K562 (cell line): ENCODE measurements around the gene ARPP21. TPM values are rescaled to one million over a fixed set of nuclear protein-coding genes. Genes with fewer than 3 reads are reported as not detected.

ENCODE experiments used
- ATAC-seq: fragments of 200-7000 bp; cut with Tn5 transposase; 3 replicates; pipeline ENCODE4 v1.9.1; 2020; ENCODE audit warnings: moderate library complexity
- BruUV-seq: library from RNA; stranded (reverse); fragments of 400-500 nt; replicated peaks from 2 replicates; lab custom pipeline; 2021; lab: Mats Ljungman, UMichigan
- CTCF ChIA-PET: fragments of 300-600 bp; formaldehyde crosslinking; extraction: SDS; loops from one replicate; lab custom pipeline; 2021; ENCODE audit warnings: low intra/inter-chr PET ratio; lab: Yijun Ruan, JAX
- POLR2A ChIA-PET: fragments of 300-600, 350-650 bp; sonication (Branson Sonifier 250); formaldehyde crosslinking; extraction: SDS; loops from one replicate; lab custom pipeline; 2021; ENCODE audit warnings: antibody characterized with exemption, inconsistent platforms; lab: Yijun Ruan, JAX
- DNase-seq, 4 experiments: peaks; one replicate each; pipeline versions ENCODE4 v3.0.0 to v3.0.0-alpha.2; 2011 to 2018; ENCODE audit warnings: low spot score in 3 of 4, mixed read lengths in 3 of 4; ENCODE audit errors: extremely low read depth in 1 of 4
- FAIRE-seq: peaks from 2 replicates; lab custom pipeline; 2011; peaks lifted over from hg19 to GRCh38; lab: Jason Lieb, UNC
- H2AFZ ChIP-seq: 2 replicates; pipeline ENCODE4 v1.6.0; 2011; ENCODE audit warnings: low read depth, low read length, control low read depth, inconsistent platforms
- H3K27ac ChIP-seq: fragments of 200-600 bp; 3 replicates; pipeline ENCODE4 v1.8.0; 2011; ENCODE audit warnings: low read depth, mild to moderate bottlenecking, control low read depth, inconsistent platforms, low read length, moderate library complexity, mixed read lengths; ENCODE audit errors: extremely low read depth
- H3K27me3 ChIP-seq, 2 experiments: fragments of 300-600 bp in 1 of 2; 2 replicates in 1 of 2; 3 replicates in 1 of 2; pipeline versions ENCODE4 v1.6.0 to v1.8.0; 2011; ENCODE audit warnings: inconsistent platforms in 2 of 2, low read length in 2 of 2, mild to moderate bottlenecking in 1 of 2, mixed read lengths in 1 of 2, moderate library complexity in 1 of 2; ENCODE audit not compliant: control insufficient read depth in 2 of 2, insufficient read depth in 2 of 2
- H3K36me3 ChIP-seq: fragments of 300-600 bp; 3 replicates; pipeline ENCODE4 v1.8.0; 2011; ENCODE audit warnings: mild to moderate bottlenecking, low read length, inconsistent platforms; ENCODE audit not compliant: control insufficient read depth, insufficient read depth
- H3K4me1 ChIP-seq, 2 experiments: fragments of 200-600 bp in 1 of 2; replicated peaks in 1 of 2; 2 replicates in 1 of 2; 3 replicates in 1 of 2; pipeline versions ENCODE4 v1.5.1 to v1.8.0; 2011; ENCODE audit warnings: inconsistent platforms in 2 of 2, low read length in 2 of 2, mild to moderate bottlenecking in 1 of 2, mixed read lengths in 1 of 2, moderate library complexity in 1 of 2; ENCODE audit not compliant: control insufficient read depth in 2 of 2, insufficient read depth in 2 of 2
- H3K4me2 ChIP-seq: 2 replicates; pipeline ENCODE4 v1.6.1; 2011; ENCODE audit warnings: low read length, control low read depth, inconsistent platforms, mixed read lengths; ENCODE audit not compliant: insufficient read depth
- H3K4me3 ChIP-seq: fragments of 200-600 bp; sonication (generic), shearing (Covaris generic); 2 replicates; pipeline ENCODE4 v1.5.1; 2016; ENCODE audit warnings: control low read depth, inconsistent platforms
- H3K79me2 ChIP-seq: fragments of 200-600 bp; 3 replicates; pipeline ENCODE4 v1.8.0; 2011; ENCODE audit warnings: low read length, inconsistent platforms; ENCODE audit not compliant: control insufficient read depth, insufficient read depth
- H3K9ac ChIP-seq, 2 experiments: 2 replicates each; pipeline versions ENCODE4 v1.6.0 to v1.6.1; 2011; ENCODE audit warnings: low read depth in 2 of 2, low read length in 2 of 2, control low read depth in 1 of 2, inconsistent platforms in 1 of 2, mild to moderate bottlenecking in 1 of 2, mixed read lengths in 1 of 2; ENCODE audit not compliant: insufficient read depth in 1 of 2
- H3K9me1 ChIP-seq: one replicate; pipeline ENCODE4 v1.6.0; 2011; ENCODE audit warnings: inconsistent platforms, mild to moderate bottlenecking, low read length, moderate library complexity; ENCODE audit not compliant: control insufficient read depth, insufficient read depth
- H3K9me3 ChIP-seq: replicated peaks from 2 replicates; pipeline ENCODE4 v1.5.1; 2011; ENCODE audit warnings: low read depth, low read length, inconsistent platforms; ENCODE audit not compliant: control insufficient read depth, insufficient read depth
- H4K20me1 ChIP-seq: replicated peaks from 2 replicates; pipeline ENCODE4 v1.6.1; 2011; ENCODE audit warnings: low read length, inconsistent platforms, mixed read lengths; ENCODE audit not compliant: control insufficient read depth, insufficient read depth
- ATF7 ChIP-seq: fragments of 450-650 bp; IDR thresholded peaks from 2 replicates; pipeline ENCODE4 v1.7.1; 2014; ENCODE audit warnings: mild to moderate bottlenecking, moderate library complexity
- CBFB ChIP-seq: sonication (generic); formaldehyde crosslinking; IDR thresholded peaks from 2 replicates; pipeline ENCODE4 v1.4.0; 2020; ENCODE audit warnings: mild to moderate bottlenecking, missing genetic modification reagents
- KDM2B ChIP-seq: fragments of 250-450 bp; sonication (Bioruptor Pico); IDR thresholded peaks from 2 replicates; pipeline ENCODE4 v1.8.0; 2021; ENCODE audit warnings: mild to moderate bottlenecking, moderate library complexity
- MBD2 ChIP-seq: sonication (generic); IDR thresholded peaks from 2 replicates; pipeline ENCODE4 v1.6.1; 2016; ENCODE audit warnings: low read depth, borderline replicate concordance
- NFIC ChIP-seq: fragments of 450-650 bp; IDR thresholded peaks from 2 replicates; pipeline ENCODE4 v1.6.1; 2017; ENCODE audit warnings: mild to moderate bottlenecking, inconsistent platforms
- PTRF ChIP-seq: fragments of 450-650 bp; IDR thresholded peaks from 2 replicates; pipeline ENCODE4 v1.6.1; 2016; ENCODE audit warnings: mild to moderate bottlenecking, missing genetic modification characterization, missing compliant biosample characterization
- SIX5 ChIP-seq, 2 experiments: IDR thresholded peaks; 2 replicates each; pipeline ENCODE4 v1.6.1; 2011; ENCODE audit warnings: low read length in 2 of 2, borderline replicate concordance in 1 of 2, low read depth in 1 of 2, mild to moderate bottlenecking in 1 of 2, moderate library complexity in 1 of 2; ENCODE audit not compliant: insufficient read depth in 1 of 2
- WHSC1 ChIP-seq: IDR thresholded peaks from one replicate; pipeline ENCODE4 v1.6.1; 2012; ENCODE audit warnings: low read length, control low read depth, inconsistent platforms
- ZNF124 ChIP-seq: sonication (generic); formaldehyde crosslinking; IDR thresholded peaks from 2 replicates; pipeline ENCODE4 v1.8.1; 2022; ENCODE audit warnings: missing genetic modification reagents
- ZNF253 ChIP-seq: fragments of 250-450 bp; sonication (Bioruptor Pico); conservative IDR thresholded peaks from 2 replicates; pipeline ENCODE4 v1.6.1; 2021; ENCODE audit warnings: mild to moderate bottlenecking
- whole genome bisulfite sequencing: fragments of 100-300 bp; shearing (Covaris generic); methylation state at CpG from one replicate; pipeline ENCODE4 v1.1.6; 2016; ENCODE audit warnings: low coverage, mixed read lengths; ENCODE audit not compliant: insufficient coverage; ENCODE audit errors: missing lambda C conversion rate; 5-methylcytosine and 5-hydroxymethylcytosine counted together
- in situ Hi-C: fragments of 300-500 bp; cut with MboI; formaldehyde crosslinking; loops from 4 replicates; pipeline ENCODE4 v1.15.0; 2018; ENCODE audit warnings: inconsistent platforms, mixed read lengths
- intact Hi-C: fragments of 100-400 bp; cut with micrococcal nuclease; formaldehyde crosslinking; loops from 2 replicates; pipeline ENCODE4 v1.14.2; 2022
- polyA plus RNA-seq, 8 experiments: library from polyadenylated mRNA; depleted of rRNA in 4 of 8; stranded (reverse) in 5 of 8; unstranded in 3 of 8; fragments of >200 nt; fragmentation: Nextera tagmentation in 2 of 8; fragmentation: Illumina TruSeq in 1 of 8; extraction: Ambion mirVana in 2 of 8; extraction: Trizol in 1 of 8; gene quantifications; 2 replicates each; pipeline versions ENCODE4 v1.2.1 to v1.2.3, GENCODE V29; 2011 to 2014; ENCODE audit warnings: inconsistent platforms in 1 of 8, missing spikeins in 1 of 8
- total RNA-seq, 7 experiments: library from RNA; depleted of rRNA in 6 of 7; stranded (reverse); fragments of >200 nt in 6 of 7; fragmentation: Illumina TruSeq in 2 of 7; extraction: Trizol in 2 of 7; gene quantifications; 2 replicates each; pipeline versions ENCODE4 v1.2.1 to v1.2.3, GENCODE V29; 2011 to 2021; ENCODE audit warnings: low replicate concordance in 1 of 7
- TF ChIP-seq, protein P1 (sequence below): fragments of 450-650 bp; IDR thresholded peaks from one replicate; pipeline ENCODE4 v1.6.1; 2018; ENCODE audit warnings: mild to moderate bottlenecking, moderate library complexity; ENCODE audit not compliant: partially characterized antibody
- TF ChIP-seq, protein P2 (sequence below): sonication (generic); formaldehyde crosslinking; IDR thresholded peaks from 2 replicates; pipeline ENCODE4 v1.8.1; 2023; ENCODE audit warnings: mild to moderate bottlenecking, missing genetic modification reagents

ARPP21 gene
- total and polyA plus RNA-seq, 9 of the 15 experiments (the other 6 are each of a cell fraction or from before 2014, with no cell fraction given), result not detected

DNA sequence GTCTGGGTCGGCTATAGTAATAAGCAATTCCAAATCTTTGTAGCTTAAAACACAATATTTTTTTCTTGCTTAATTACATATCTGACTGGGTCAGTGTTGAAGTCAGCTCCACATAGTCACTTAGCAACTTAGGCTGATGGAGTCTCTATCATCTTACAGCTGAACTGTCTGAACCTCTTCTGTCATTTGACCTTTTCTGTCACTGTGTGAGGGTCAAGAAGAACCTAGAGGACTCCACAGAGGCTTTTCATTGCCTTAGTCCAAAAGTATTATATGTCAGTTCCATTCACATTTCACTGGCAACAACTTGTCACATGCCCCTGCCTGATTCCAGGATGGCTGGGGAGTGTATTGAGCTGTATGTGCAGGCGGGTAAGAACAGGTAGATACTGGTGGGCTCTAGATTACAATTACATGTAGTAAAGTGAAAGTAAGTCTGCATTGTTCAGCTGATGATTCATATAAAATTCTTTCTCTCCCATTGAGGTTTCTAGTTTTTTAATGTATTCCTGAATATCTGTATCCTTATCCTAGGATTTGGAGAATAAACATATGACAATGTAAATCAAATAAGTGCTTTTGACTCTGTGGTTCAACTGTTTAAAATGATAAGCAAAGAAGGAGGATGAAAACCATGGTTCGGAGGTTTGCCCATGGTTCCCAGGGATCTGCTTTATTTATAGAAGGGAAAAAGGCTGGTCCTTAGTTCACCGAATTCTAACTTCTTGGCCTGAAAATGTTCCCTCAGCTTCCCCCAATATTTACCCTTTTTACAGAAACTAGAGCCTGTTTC, 5.8 kb upstream of the ARPP21 start:
- Histone ChIP-seq H3K9me1 (no peaks in the 10 kb centered on the region), H3K27ac (no peak overlapping the region), H3K79me2 (no peaks in the 10 kb centered on the region), H3K9ac (no peak overlapping the region), H3K4me1 (no peaks in the 10 kb centered on the region), H4K20me1 (no peaks in the 10 kb centered on the region), H3K36me3 (no peaks in the 10 kb centered on the region), H3K4me2 (no peak overlapping the region), H2AFZ (no peak overlapping the region), H3K9me3 (no peaks in the 10 kb centered on the region), H3K27me3 (no peaks in the 10 kb centered on the region), H3K4me3 (no peak overlapping the region)
- BruUV-seq, result no TSS peak
- DNase-seq (no peak), FAIRE-seq (no peak), ATAC-seq (no peak)
- WGBS, result 0% methylated on average over 4 of the region's 4 CpGs
- CTCF ChIA-PET, result no interaction called here
- TF ChIP-seq KDM2B (no peak), CBFB (CRISPR knock-in tag) (no peak)
- POLR2A ChIA-PET, result no interaction called here
- in situ Hi-C loops, result no loop called here
- intact Hi-C loops, result no loop called here

DNA sequence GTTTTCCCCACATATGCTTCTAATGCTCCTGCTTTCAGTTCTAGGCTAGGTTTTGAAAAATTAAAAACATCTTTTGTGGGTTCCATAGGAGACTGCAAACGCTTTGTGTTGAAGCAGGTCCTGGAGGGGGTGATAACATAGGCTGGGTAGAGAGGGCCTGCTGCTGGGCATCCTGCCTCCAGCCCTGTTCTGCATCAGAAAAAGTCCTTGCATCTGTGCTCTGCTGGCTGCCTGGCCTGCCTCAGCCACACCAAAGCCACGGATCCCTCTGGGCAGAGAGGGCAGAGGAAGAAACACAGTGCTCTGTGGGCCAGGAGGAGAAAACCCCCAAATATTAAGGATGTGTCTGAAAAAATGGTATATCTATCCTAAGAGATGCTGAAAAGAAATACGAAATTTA, 3.9 kb upstream of the ARPP21 start:
- Histone ChIP-seq H2AFZ (no peak overlapping the region), H4K20me1 (no peaks in the 10 kb centered on the region), H3K4me2 (no peak overlapping the region), H3K9ac (no peak overlapping the region), H3K9me1 (no peaks in the 10 kb centered on the region), H3K9me3 (no peaks in the 10 kb centered on the region), H3K36me3 (no peaks in the 10 kb centered on the region), H3K27me3 (no peaks in the 10 kb centered on the region), H3K4me3 (no peak overlapping the region), H3K27ac (no peak overlapping the region), H3K4me1 (no peaks in the 10 kb centered on the region), H3K79me2 (no peaks in the 10 kb centered on the region)
- CTCF ChIA-PET, result no interaction called here
- 0% methylated on average over 3 of the region's 3 CpGs for WGBS
- FAIRE-seq (no peak), DNase-seq (no peak), ATAC-seq (no peak)
- intact Hi-C loops (no loop called here), in situ Hi-C loops (no loop called here)
- POLR2A ChIA-PET, result no interaction called here
- no peak for TF ChIP-seq ZNF253
- no peak for TF ChIP-seq SIX5 (IDR thresholded peaks at IDR 0.05; ENCODE audit: borderline replicate concordance in 1 of 2, insufficient read depth in 1 of 2, low read depth in 1 of 2, low read length in 2 of 2)
- TF ChIP-seq ZNF124, result no peak
- TF ChIP-seq ATF7, result no peak
- no peak for TF ChIP-seq PTRF (tag)
- no peak for TF ChIP-seq NFIC
- TF ChIP-seq, protein P1, sequence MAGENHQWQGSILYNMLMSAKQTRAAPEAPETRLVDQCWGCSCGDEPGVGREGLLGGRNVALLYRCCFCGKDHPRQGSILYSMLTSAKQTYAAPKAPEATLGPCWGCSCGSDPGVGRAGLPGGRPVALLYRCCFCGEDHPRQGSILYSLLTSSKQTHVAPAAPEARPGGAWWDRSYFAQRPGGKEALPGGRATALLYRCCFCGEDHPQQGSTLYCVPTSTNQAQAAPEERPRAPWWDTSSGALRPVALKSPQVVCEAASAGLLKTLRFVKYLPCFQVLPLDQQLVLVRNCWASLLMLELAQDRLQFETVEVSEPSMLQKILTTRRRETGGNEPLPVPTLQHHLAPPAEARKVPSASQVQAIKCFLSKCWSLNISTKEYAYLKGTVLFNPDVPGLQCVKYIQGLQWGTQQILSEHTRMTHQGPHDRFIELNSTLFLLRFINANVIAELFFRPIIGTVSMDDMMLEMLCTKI, result no peak
- no peak for TF ChIP-seq WHSC1
- TF ChIP-seq, protein P2, sequence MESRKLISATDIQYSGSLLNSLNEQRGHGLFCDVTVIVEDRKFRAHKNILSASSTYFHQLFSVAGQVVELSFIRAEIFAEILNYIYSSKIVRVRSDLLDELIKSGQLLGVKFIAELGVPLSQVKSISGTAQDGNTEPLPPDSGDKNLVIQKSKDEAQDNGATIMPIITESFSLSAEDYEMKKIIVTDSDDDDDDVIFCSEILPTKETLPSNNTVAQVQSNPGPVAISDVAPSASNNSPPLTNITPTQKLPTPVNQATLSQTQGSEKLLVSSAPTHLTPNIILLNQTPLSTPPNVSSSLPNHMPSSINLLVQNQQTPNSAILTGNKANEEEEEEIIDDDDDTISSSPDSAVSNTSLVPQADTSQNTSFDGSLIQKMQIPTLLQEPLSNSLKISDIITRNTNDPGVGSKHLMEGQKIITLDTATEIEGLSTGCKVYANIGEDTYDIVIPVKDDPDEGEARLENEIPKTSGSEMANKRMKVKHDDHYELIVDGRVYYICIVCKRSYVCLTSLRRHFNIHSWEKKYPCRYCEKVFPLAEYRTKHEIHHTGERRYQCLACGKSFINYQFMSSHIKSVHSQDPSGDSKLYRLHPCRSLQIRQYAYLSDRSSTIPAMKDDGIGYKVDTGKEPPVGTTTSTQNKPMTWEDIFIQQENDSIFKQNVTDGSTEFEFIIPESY (CRISPR knock-in tag), result no peak
- no peak for TF ChIP-seq MBD2
- no TSS peak for BruUV-seq
